T-helper 2 cell treated with Interferon-gamma antibody and Interleukin-4, amounts not matched to agents 100 ng/mL and 5 ng/mL, for 36 hours (primary cell): ENCODE measurements around the gene GALK2. TPM values are rescaled to one million over a fixed set of nuclear protein-coding genes. Genes with fewer than 3 reads are reported as not detected.

ENCODE experiments used
- intact Hi-C: fragments of 100-400 bp; cut with micrococcal nuclease; formaldehyde crosslinking; loops from one replicate; pipeline ENCODE4 v1.15.1; 2023
- total RNA-seq: library from RNA; stranded (reverse); gene quantifications from 2 replicates; pipeline ENCODE4 v1.2.3, GENCODE V29; 2022

Gene GALK2
- total RNA-seq, 1 donor from 2014 or later, result 31.3 TPM

DNA sequence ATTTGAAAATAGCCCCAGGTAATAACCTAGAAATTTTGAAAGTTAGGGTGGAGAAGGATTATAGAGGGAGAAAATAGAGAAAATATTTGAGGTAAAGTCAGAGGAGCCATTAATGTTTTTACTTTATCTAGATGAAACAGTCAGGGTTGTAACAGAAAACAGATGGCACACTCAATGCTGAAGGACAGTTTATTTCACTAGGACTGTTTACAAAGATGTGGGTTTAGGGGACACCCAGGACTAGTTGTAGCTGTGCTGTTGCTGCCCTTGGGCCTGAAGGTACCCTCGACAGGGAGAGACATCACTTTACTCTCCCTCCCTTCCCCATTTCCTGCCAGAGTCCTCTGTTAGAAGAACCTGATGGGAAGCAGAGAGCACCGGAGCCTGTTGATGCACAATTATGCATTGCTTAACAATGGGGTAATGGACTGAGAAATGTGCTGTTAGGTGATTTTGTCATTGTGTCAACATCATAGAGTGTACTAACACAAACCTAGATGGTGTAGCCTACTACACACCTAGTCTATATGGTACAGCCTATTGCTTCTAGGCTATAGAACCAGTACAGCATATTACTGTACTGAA is 103.8 kb downstream of the GALK2 start:
- intact Hi-C loops, result no loop called here

GRCh38 chr15:49278751-49279150 is 108.7 kb downstream of the GALK2 start:
- intact Hi-C loops, result no loop called here

- intact Hi-C loops, result no loop called here
These were observed 109.7 kb downstream of the GALK2 start for GRCh38 chr15:49279521-49280456.

GRCh38 chr15:49282366-49282765 is 112.3 kb downstream of the GALK2 start:
- intact Hi-C loops, result no loop called here

DNA sequence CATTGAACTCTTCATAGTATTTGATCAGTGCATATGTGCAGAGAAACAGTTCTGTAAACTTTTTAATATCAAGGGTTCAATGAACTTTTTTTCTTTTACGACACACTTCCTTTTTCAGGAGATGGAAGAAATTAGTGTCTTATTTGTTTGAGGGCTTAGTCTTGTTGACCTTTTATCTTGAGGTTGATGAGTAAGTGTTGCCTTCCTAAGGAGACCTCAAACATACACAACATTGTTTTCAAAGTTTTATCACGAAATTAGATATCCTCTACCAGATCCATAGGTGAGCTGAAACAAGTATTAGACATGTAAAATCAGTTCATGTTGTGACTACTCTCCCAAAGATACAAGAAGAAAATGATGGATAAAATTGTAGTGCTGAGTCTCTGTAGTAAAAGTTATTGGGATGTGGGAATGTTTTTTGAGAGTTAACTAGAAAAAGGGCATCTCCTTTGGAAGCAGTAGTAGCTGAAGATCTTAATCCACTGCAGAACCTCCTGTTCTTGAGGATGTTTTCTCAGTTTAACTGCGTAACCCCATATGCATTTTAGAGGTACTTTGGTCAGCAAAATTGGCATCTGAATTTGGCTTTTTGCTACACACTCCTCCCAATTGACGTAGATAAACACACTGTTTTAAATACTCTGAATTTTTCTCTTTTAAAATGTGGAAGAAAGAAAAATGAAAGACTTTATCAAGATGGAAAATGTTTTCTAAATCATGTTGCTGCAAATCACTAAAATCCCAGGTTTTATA is 116.8 kb downstream of the GALK2 start:
- intact Hi-C loops, result no loop called here

DNA sequence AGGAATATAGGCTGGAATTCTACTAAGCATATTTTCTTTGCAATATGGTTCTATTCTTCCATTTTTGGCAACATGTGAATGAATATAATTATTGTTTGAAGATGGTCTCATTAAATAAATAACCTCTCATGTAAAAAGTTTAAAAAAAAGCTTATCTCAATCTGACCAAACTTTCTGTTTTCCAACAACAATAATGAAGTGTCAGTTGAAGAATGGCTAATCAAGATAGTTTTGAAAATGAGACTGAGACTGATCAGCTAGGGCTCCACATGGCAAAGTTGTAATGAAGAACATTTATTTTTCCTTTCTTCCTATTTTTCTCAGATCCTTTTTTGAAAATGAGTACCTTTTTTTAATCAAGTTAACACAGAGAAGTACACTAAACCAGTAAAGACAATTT is 117.4 kb downstream of the GALK2 start:
- intact Hi-C loops, result no loop called here

DNA sequence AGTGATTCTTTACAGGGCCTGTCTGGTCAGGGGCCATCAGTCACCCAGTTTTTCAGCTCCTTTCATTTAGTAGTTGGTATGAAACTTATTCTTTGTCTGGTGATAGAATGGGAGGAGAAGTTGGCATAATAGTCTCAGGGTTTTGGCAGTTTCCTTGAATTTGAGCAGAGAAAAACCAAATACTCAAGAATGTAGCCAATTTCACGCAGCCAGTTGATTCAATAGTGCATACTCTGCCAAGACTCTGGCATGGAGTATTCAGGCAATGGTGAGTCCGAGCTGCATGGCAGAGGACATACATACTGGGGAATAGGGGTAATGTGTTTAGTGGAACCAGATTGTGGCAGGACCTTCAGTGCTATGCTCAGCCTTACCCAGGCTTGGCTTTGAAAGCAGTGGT is 118.3 kb downstream of the GALK2 start:
- intact Hi-C loops, result no loop called here

DNA sequence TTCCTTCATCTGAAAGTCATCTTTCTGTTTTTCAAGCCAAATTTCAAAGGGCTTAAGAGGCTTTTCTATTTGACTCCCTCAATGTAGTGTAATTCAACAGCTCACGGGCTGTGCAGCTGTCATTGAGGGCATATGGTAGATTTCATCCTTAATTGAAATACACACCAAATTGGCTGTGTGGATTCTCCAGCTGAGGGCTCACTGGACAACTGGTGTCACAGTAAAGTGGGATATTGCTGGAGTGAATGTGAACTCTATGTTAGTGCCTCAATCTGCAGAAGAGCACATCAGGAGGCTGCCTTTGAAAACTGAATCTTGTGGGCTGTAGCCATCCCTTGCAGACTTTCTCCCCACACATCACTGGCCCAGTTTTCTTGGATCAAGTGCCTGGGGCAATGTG is 120.1 kb downstream of the GALK2 start:
- intact Hi-C loops, result no loop called here

DNA sequence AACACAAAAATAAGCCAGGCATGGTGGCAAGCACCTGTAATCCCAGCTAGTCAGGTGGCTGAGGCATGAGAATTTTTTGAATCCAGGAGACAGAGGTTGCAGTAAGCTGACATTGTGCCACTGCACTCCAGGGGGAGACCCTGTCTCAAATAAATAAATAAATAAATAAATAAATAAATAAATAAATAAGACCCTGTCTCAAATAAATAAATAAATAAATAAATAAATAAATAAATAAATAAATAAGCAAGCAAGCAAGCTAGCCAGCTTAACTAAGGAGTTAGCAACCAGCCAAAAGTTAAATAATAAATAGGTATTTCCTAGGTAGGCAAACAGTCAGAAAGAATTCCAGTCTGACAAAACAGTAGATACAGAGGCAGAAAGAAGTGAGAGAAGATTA is 123.9 kb downstream of the GALK2 start:
- intact Hi-C loops, result no loop called here

DNA sequence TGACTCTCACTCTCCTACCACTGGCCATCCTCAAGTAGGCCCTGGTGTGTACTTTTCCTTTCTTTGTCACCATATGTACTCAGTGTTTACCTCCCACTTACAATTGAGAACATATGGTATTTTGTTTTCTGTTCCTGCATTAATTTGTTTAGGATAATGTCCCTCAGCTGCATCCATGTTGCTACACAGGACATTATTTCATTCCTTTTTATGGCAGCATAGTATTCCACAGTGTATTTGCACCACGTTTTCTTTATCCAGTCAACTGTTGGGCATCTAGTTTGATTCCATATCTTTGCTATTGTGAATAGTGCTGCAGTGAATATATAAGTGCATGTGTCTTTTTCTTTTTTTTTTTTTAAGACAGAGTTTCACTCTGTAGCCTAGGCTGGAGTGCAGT is 126.2 kb downstream of the GALK2 start:
- intact Hi-C loops, result no loop called here

DNA sequence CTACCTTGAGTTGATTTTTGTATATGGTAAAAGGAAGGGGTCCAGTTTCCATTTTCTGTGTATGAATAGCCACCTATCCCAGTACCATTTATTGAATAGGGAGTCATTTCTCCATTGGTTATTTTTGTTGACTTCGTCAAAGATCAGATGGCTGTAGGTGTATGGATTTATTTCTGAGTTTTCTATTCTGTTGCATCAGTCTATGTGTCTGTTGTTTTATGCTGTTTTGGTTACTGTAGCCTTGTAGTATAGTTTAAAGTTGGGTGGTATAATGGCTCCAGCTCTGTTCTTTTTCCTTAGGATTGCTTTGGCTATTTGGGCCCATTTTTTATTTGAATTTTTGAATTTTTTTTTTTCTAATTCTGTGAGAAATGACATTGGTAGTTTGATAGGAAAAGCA is 127.5 kb downstream of the GALK2 start:
- intact Hi-C loops, result no loop called here

DNA sequence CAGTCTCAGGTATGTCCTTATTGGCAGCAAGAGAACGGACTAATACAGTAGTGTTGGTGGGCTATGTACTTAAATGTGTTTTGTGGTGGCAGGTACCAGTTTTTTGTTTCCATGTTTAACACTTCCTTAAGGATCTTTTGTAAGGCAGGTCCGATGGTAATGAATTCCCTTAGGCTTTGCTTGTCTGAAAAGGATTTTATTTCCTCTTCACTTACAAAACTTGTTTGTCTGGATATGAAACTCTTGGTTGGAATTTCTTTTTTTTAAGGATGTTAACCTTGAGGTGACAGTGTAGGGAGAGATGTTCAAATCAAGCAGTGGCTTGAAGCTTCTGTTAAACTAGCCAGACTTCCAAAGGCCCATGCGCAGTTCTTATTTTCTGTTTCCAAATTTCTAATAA is 130.8 kb downstream of the GALK2 start:
- intact Hi-C loops, result no loop called here

DNA sequence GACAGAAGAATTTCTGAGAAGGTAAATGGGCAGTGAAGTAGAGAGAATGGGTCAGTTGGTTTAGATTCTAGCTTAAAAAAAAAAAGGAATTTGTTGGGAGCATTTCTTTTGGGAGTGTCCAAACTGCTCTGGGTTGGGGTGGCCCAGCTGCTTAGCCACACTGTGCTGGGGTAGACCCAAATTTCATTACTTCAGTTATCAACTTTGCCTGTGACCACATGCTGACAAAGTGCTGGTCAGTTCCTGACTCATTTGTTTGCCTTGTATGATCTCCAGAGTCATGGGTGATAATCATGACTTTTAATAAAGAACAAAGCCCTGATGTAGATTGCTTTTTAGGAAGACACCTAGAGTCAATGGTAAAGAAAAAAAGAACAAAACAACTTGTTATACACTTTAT is 131.5 kb downstream of the GALK2 start:
- intact Hi-C loops, result no loop called here

- intact Hi-C loops, result no loop called here
These were observed 133.0 kb downstream of the GALK2 start for GRCh38 chr15:49303003-49303402.

- intact Hi-C loops, result no loop called here
These were observed 136.5 kb downstream of the GALK2 start for GRCh38 chr15:49306551-49306950.

DNA sequence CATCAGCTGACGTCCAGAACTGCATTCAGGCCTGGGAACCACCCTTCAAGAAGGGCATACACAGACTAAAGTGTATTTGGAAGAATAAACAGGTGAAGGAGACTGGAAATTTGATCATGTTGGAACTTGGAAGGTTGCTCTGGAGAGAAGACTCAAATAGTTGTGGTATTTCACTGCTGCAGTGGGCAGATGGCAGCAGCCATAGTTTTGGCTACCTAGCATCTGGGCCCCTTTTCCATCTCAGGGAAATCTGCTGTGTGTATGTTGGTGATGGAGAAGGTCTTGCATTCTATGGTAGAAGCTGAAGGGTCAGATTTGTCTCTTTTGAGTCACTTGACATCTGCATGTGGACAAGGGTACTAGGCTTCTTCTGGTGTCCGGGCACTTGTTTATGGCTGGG is 138.6 kb downstream of the GALK2 start:
- intact Hi-C loops, result no loop called here

DNA sequence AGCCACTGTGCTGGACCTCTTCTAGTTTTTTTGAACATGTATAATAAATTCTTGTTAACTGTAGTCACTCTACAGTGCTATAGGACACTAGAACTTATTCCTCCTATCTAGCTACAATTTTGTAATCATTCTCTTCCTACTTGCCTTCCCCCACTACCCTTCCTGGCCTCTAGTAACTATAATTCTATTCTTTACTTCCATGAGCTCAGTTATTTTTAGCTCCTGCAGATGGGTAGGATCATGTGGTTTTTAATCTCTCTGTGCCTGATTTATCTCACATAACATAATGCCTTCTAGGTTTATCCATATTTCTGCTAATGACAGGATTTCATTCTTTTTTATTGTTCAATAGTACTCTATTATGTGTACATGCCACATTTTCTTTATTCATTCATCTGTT is 139.8 kb downstream of the GALK2 start:
- intact Hi-C loops, result no loop called here

DNA sequence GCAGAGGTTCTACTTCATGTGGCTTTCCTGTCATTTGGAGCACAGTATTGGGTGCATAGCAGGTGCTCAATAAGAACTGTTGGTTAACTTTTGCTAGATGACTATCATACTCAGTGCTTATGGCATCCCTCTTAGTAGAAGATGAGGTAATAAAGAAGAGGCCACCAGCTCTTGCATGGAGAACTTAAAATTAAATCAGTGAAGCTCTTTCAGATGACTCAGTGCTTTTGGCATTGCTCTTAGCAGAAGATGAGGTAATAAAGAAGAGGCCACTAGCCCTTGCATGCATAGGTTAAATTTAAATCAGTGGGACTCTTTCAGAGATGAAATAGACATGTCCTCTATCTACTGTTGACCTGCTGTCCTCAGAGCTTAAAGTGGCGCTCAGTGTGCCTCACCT is 143.6 kb downstream of the GALK2 start:
- intact Hi-C loops, result no loop called here

DNA sequence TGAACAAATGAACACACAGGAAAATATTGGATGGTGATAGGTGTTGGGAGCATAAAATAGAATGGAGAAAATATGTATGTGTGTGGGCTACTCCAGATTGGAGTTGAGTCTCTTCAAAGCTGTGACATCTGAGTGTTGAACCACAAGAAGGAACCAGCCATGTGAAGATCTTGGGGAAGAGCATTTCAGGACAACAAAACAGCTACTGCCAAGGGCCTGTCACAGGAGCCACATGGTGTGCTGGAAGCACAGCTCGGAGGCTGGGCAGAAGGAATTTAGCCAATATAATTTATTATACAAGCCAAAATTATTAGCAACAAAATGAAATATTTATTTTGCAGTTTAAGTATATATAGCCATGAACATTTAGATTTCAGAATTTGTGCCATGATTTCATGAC is 144.7 kb downstream of the GALK2 start:
- intact Hi-C loops, result no loop called here

- intact Hi-C loops, result no loop called here
These were observed 145.4 kb downstream of the GALK2 start for GRCh38 chr15:49315391-49315823.

DNA sequence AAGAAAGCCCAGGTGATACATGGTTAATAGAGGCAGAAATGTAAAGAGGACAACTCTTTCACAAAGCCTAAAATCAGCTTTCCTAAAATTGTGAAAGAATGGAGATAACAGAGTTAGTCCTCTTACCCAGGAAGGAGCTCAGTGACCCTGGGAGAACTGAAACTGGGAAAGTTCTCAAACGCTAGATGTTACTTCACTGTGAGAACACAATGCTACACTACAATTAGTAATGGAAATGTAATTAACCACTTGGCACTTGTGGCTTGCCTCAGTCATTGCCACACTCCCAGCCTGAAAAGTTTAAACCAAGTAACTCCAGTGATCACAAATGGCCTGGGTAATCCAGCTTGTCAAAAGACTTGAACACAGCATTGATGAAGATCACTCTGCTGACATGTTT is 150.3 kb downstream of the GALK2 start:
- intact Hi-C loops, result no loop called here

GRCh38 chr15:49323207-49323606 is 153.2 kb downstream of the GALK2 start:
- intact Hi-C loops, result no loop called here
